GM19467 (cell line): ENCODE measurements around the gene GGTLC3.
A peak's percentile ranks its signal among the peaks of the same experiment; 100 is the strongest.
"Not testable (repeated sequence)": the region's sequence is repeated elsewhere in the genome, so short reads cannot be mapped to it uniquely, and the experiment has no call there.

Source experiments
- ATAC-seq: cut with Tn5 transposase; IDR thresholded peaks from one replicate; pipeline ENCODE4 v1.9.1; 2021; ENCODE audit warnings: mild to moderate bottlenecking, moderate library complexity; ENCODE audit not compliant: unreplicated experiment

Gene GGTLC3

DNA sequence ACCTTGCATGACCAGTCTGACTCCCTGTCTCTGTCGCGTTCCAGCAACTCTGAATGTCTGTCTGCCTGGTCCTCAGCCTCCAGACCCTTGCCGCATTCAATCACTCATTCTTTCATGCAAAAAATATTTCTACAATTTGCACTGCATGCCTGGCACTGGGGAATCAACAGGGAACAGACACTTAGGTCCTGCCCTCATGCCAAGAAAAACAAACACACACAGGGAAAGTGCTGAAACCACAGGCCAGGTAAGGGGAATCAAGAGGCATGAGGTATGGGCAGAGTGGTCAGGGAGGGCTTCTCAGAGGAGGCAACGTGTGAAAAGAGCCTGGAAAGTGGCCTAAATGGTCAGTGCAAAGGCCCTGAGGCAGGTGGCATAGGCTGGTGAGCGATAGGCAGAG lies at the start of gene GGTLC3:
GGTLC3 (minus strand) TSS at position 101 of the 400 bp plus-strand sequence. CDS start 264 bp downstream, outside the sequence.
- not testable (repeated sequence) for ATAC-seq

DNA sequence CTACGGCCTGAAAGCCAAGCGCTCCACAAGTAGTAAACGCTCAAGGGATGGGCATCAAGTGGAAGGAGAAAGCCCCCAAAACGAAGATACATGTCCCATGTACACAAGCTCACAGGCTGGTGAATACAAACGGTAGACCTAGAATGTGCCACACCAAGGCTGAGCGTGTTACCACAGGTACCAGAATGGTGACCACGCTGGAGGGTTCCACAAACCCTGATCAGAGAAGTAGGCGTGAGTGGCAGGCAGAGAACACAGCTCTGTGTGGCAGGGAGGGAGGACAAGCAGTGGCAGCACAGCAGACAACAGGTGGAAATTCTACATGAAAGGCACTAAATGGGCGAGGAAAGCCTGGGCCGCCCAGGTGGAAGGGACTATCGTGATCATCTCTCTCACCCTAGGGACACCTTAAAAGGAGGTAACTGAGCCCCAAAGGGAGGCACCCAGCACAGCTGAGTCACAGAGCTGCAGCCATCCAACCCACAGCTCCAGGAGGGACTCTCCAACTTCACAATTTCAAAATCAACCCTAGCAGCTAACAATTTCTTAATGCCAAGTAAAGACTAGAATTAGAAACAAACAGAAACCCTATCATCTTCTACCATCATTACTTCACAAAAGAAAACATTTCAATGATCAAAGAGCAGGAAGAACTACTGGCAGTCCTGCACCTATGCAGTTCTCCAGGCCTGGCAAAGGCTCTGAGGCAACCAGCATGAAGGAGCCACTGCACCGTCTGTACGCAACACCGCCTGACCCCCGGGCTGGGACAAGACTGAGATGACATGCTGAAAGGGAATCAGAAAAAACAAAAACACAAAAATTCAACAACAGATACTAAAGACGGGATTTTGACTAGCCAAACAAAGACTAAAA lies 42.4 kb upstream of the GGTLC3 start:
- not testable (repeated sequence) for ATAC-seq

GRCh38 chr22:18558939-18559338 lies 41.0 kb upstream of the GGTLC3 start:
- ATAC-seq, result not testable (repeated sequence)

DNA sequence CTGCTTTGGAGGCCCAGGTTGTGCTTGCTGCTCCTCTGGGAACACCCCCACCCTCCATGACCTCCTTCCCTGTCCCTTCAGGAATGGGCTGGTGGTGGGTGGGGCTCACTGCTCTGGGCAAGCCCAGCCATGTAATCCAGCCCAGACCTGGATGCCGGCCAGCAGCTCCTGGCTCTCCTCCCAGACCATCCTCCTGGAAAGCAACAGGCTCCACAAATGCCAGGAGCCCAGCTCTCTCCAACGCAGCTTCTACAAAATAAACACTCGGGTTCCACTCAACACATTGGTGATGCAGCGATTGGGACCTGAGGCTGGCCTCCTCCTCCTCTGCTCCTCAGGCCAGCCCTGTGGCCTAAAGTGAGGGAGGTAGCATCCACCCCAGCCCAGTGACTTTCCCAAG lies 40.6 kb upstream of the GGTLC3 start:
- ATAC-seq, result not testable (repeated sequence)

DNA sequence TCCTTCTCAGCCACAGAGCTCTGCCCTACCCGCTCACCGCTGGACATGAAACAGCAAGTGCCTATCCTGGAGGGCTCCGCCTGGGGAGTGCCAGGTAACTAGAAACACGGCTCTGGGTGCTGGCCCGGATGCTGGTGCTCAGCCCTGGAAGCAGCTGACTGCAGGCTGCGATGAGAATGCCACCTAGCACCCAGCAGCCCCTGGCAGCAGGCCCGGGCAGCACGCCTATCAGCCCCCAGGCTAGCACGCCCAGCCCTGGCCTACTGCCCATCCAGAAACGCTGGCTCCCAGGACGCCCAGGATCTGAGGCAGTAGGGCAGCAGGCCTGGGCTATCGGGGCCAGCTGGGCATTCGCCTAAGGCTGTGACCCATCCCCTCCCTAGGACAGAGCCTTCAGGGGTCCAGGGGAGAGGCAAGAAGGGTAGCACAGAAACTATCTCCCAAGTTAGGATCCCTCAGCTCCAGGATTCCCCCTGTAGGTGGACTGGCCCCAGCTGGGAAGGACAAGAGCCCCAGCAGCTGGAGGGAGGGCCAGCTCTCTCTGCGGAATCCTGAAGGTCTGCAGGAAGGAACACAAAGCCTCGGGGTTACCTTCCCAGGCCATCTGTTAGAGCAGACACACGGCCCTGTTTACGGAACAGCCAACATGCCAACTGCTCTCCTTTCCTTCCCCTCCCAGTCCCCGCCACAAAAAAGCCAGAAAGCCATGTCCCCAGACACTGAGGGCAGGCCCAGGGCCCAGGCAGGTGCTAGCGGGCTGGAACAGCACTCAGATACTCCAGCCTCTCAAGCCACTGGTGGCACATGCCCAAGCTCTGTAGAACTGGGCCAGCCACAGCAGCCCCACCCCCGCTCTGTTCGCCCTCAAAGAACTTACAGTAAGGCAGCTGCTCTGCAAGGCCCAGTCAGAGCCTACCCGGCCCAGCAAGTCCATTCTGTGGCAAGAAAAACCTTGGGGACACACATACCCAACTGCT lies 36.6 kb upstream of the GGTLC3 start:
- ATAC-seq, result not testable (repeated sequence)

- not testable (repeated sequence) for ATAC-seq
Measured at GRCh38 chr22:18552839-18553597, 35.1 kb upstream of the GGTLC3 start.

- not testable (repeated sequence) for ATAC-seq
Measured at GRCh38 chr22:18551046-18551445, 33.1 kb upstream of the GGTLC3 start.

GRCh38 chr22:18549458-18550179 lies 31.7 kb upstream of the GGTLC3 start:
- not testable (repeated sequence) for ATAC-seq

- ATAC-seq, result not testable (repeated sequence)
Measured at GRCh38 chr22:18544615-18545014, 26.7 kb upstream of the GGTLC3 start.

DNA sequence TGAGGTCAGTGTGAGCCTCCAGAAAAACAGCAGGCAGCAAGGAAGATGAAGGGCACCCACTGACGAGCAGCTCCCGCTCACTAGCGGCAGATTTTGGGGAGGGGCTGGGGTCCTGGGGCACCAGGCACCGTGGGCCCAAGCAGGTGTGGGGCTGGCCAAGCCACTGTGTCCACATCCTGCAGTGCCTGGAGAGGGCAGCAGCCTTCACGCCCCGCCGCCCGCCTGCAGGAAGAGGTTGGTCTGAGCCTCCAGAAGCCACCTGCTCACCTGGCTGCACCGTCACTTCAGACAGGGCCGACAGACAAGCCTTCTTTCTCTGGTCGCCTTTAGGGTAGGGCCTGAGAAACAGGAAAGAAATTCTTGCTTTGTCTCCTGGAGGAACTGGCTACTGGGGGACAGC lies 25.4 kb upstream of the GGTLC3 start:
- ATAC-seq, result not testable (repeated sequence)

DNA sequence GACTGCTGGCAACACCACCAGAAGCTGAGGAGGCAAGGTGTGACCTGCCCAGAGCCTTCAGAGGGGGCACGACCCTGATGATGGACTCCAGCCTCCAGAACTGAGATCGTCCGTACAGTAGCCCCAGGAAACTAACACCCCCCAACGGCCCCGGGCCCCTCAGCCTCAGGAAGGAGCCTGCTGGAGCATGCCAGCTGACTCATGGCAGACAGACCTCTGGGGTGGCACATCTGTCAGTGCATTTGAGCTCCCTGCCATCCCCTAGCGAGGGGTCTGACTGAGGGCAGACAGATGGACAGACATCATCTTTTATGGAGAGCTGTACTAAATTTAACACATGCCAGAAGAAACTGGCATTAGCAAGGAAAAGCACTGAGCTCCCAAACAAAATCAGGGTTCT lies 22.0 kb upstream of the GGTLC3 start:
- ATAC-seq, result not testable (repeated sequence)

- ATAC-seq, result not testable (repeated sequence)
Measured at GRCh38 chr22:18534315-18534714, 16.4 kb upstream of the GGTLC3 start.

GRCh38 chr22:18533633-18534032 lies 15.7 kb upstream of the GGTLC3 start:
- not testable (repeated sequence) for ATAC-seq

DNA sequence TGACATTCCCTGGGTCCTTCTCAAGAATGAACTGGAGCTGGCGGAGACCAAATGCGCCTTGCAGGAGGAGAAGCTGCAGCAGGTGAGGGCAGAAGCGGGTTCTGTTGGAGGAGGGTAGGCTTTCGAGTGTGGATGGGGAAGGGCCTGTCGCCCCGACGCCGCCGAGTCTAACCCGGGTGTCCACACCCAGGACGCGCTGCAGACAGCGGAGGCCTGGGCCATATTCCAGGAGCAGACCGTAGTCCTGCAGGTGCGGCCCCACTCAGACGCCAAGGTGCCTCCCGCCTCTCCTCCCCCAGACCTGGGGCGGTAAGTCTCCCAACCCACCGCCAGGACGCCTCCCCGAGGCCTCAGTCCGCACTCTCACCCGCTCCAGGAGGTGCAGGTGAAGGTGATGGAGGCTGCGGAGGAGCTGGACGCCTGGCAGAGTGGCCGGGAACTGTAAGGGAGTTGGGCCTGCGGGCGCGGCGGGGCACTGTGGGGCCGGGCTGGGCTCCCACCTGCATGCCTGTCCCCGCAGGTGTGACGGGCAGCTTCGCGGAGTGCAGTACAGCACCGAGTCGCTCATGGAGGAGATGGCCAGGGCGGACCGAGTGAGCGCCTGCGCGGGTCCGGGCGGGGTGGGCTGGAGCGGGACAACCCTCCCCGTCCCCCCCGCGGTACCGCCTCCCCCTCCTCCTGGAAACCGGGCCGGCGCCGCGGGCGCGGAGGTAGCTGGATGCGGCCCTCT lies 11.6 kb upstream of the GGTLC3 start:
- ATAC-seq, result peak; percentile 19

DNA sequence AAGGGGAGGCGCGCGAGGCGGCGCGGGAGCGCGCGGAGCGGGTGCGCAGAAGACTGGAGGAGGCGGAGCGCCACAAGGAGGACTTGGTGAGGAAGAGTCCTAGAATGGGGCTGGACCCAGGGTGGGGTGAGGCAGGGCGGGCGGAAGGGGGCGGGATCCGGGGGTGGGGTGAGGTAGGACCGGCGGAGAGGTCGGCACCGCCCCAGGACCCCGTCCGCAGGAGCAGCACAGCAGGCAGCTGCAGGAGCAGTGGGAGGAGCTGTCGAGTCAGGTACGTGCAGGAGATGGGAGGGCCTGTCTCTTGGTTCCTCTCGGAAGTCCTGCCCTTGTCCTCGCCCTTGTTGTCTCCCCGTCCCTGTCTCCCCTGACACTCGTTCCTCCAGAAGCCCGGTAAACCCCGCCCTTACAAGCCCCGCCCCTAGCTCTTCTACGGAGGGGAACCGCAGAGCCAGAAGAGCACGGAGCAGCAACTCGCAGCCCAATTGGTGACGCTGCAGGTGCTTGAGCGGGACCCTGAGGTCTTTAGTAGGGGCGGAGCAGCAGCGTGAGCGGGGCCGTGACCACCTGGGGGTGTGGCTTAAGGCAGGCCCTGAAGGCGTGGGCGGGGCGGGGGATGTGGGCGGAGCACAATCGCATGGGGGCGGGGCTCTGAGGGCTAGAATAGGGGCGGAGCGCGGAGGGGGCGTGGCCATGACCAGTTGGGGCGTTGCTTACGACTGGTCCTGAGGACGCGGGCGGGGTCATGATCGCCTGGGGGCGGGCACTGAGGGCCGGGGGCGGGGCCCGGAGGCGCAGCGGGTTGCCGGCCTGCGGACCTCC lies 10.8 kb upstream of the GGTLC3 start:
- ATAC-seq, result peak; percentile 63

- peak; percentile 21 for ATAC-seq
Measured at GRCh38 chr22:18527752-18528596, 10.0 kb upstream of the GGTLC3 start, which contains the start of gene TMEM191B. TMEM191B (plus strand) TSS chr22:18527802; CDS start chr22:18527981, 179 bp downstream.

GRCh38 chr22:18523328-18523727 lies 5.4 kb upstream of the GGTLC3 start:
- ATAC-seq, result not testable (repeated sequence)
